Measurements from ENCODE around the gene GUCA2B. TPM values are rescaled to one million over a fixed set of nuclear protein-coding genes. Genes with fewer than 3 reads are reported as not detected.
A peak's percentile ranks its signal among the peaks of the same experiment; 100 is the strongest.

Gene GUCA2B
- polyA plus RNA-seq, 3 donors, result not detected

DNA sequence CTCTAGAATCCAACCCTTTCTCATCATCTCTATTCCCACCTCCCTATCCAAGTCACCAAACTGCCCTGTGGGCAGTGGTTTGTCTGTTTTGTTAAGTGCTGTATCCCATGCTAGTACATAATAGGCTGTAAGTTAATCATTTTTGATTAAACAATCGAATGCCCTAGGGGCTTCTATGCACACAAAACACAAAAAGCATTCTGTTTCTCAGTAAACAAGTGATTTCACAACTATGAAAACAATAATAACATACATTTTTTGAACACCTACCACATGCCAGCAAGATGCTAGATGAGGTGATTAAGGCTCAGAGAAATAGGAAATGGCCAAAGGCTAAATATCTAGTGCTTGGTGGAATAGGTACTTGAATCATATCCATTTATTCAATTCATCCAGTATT, 5.0 kb upstream of the GUCA2B start:
- intact Hi-C loops (cut with micrococcal nuclease), result no loop called here
- no peak for TF ChIP-seq CTCF (IDR thresholded peaks at IDR 0.05)
- H3K27me3 ChIP-seq (ENCODE audit: control insufficient read depth in 2 of 2, insufficient read depth in 2 of 2, low read length in 2 of 2), result no peaks in the 10 kb centered on the region
- no peak overlapping the region for H3K4me3 ChIP-seq (replicated peaks in 1 of 3; ENCODE audit: low read depth in 2 of 3, low read length in 3 of 3)
- no peaks in the 10 kb centered on the region for H4K20me1 ChIP-seq (ENCODE audit: insufficient read depth, low read length)
- H3K79me2 ChIP-seq (ENCODE audit: insufficient read depth, low read length), result no peaks in the 10 kb centered on the region
- Mint-ChIP-seq H3K27ac (no peak overlapping the region), H3K9me3 (no peaks in the 10 kb centered on the region), H3K4me1 (peaks cover 3% of the 10 kb centered on the region), H3K27me3 (ENCODE audit: low read depth in 3 of 3) (peaks cover 7 to 15% (median 7%) of the 10 kb centered on the region in 3 donors), H3K4me3 (no peak overlapping the region), H3K36me3 (no peaks in the 10 kb centered on the region)
- H3K4me2 ChIP-seq (replicated peaks; ENCODE audit: extremely low read depth, low read length, poor library complexity, severe bottlenecking), result no peak overlapping the region
- no peaks in the 10 kb centered on the region for H3K9me3 ChIP-seq (replicated peaks in 1 of 2; ENCODE audit: control insufficient read depth in 1 of 2, insufficient read depth in 1 of 2, low read length in 2 of 2)
- H2AFZ ChIP-seq (ENCODE audit: insufficient read depth, low read depth, low read length, poor library complexity, severe bottlenecking), result no peak overlapping the region
- H3K4me1 ChIP-seq (ENCODE audit: control insufficient read depth in 1 of 2, insufficient read depth in 2 of 2, low read length in 2 of 2), result peaks cover 6 to 7% of the 10 kb centered on the region in 2 donors
- no peak for DNase-seq
- no CpG with 5 or more reads among the region's 1 CpG for WGBS (ENCODE audit: insufficient coverage)
- no peaks in the 10 kb centered on the region for H3K36me3 ChIP-seq (replicated peaks in 1 of 2; ENCODE audit: control insufficient read depth in 1 of 2, insufficient read depth in 2 of 2, low read length in 2 of 2)
- no peak overlapping the region for H3K27ac ChIP-seq (ENCODE audit: low read depth in 1 of 2, low read length in 2 of 2)
- H3K9ac ChIP-seq (ENCODE audit: insufficient read depth, low read length, poor library complexity, severe bottlenecking), result no peak overlapping the region

GRCh38 chr1:42150651-42151050, 2.6 kb upstream of the GUCA2B start:
- no peaks in the 10 kb centered on the region for H3K36me3 ChIP-seq (replicated peaks in 1 of 2; ENCODE audit: control insufficient read depth in 1 of 2, insufficient read depth in 2 of 2, low read length in 2 of 2)
- TF ChIP-seq CTCF (IDR thresholded peaks at IDR 0.05), result no peak
- H4K20me1 ChIP-seq (ENCODE audit: insufficient read depth, low read length), result no peaks in the 10 kb centered on the region
- Mint-ChIP-seq H3K36me3 (no peaks in the 10 kb centered on the region), H3K27me3 (ENCODE audit: low read depth in 3 of 3) (peaks cover 0 to 3% (median 2%) of the 10 kb centered on the region in 3 donors), H3K9me3 (no peaks in the 10 kb centered on the region), H3K27ac (peak overlapping the region in 1 of 7 donors; percentile 35), H3K4me1 (no peaks in the 10 kb centered on the region), H3K4me3 (no peak overlapping the region)
- H3K9ac ChIP-seq (ENCODE audit: insufficient read depth, low read length, poor library complexity, severe bottlenecking), result no peak overlapping the region
- no peak overlapping the region for H3K4me2 ChIP-seq (replicated peaks; ENCODE audit: extremely low read depth, low read length, poor library complexity, severe bottlenecking)
- no peaks in the 10 kb centered on the region for H3K79me2 ChIP-seq (ENCODE audit: insufficient read depth, low read length)
- intact Hi-C loops (cut with micrococcal nuclease), result no loop called here
- no peak overlapping the region for H3K27ac ChIP-seq (ENCODE audit: low read depth in 1 of 2, low read length in 2 of 2)
- H3K4me3 ChIP-seq (replicated peaks in 1 of 3; ENCODE audit: low read depth in 2 of 3, low read length in 3 of 3), result no peak overlapping the region
- no peak for DNase-seq
- peaks cover 1 to 2% of the 10 kb centered on the region in 2 donors for H3K4me1 ChIP-seq (ENCODE audit: control insufficient read depth in 1 of 2, insufficient read depth in 2 of 2, low read length in 2 of 2)
- 73% methylated on average over 4 of the region's 5 CpGs for WGBS (ENCODE audit: insufficient coverage)
- no peaks in the 10 kb centered on the region for H3K9me3 ChIP-seq (replicated peaks in 1 of 2; ENCODE audit: control insufficient read depth in 1 of 2, insufficient read depth in 1 of 2, low read length in 2 of 2)
- no peaks in the 10 kb centered on the region for H3K27me3 ChIP-seq (ENCODE audit: control insufficient read depth in 2 of 2, insufficient read depth in 2 of 2, low read length in 2 of 2)
- H2AFZ ChIP-seq (ENCODE audit: insufficient read depth, low read depth, low read length, poor library complexity, severe bottlenecking), result no peak overlapping the region
